H9 (cell line): ENCODE results near the gene CHST8. TPM values are rescaled to one million over a fixed set of nuclear protein-coding genes. Genes with fewer than 3 reads are reported as not detected.
A peak's percentile ranks its signal among the peaks of the same experiment; 100 is the strongest.

ENCODE experiments used
- DNase-seq: peaks from one replicate; pipeline ENCODE4 v3.0.0-alpha.2; 2017
- H2AFZ ChIP-seq: one replicate; pipeline ENCODE4 v1.6.1; 2013; ENCODE audit warnings: mild to moderate bottlenecking, low read length, control low read depth, moderate library complexity
- H2AK5ac ChIP-seq: 2 replicates; pipeline ENCODE4 v1.6.1; 2013; ENCODE audit warnings: low read length, control low read depth, mixed read lengths; ENCODE audit not compliant: insufficient read length
- H2BK120ac ChIP-seq: one replicate; pipeline ENCODE4 v1.6.1; 2013; ENCODE audit warnings: low read depth, mild to moderate bottlenecking, low read length, control low read depth, inconsistent platforms; ENCODE audit not compliant: poor library complexity, severe bottlenecking
- H2BK12ac ChIP-seq: 2 replicates; pipeline ENCODE4 v1.6.1; 2013; ENCODE audit warnings: low read length, control low read depth, mixed read lengths, low read depth; ENCODE audit not compliant: insufficient read length
- H2BK15ac ChIP-seq: 2 replicates; pipeline ENCODE4 v1.6.1; 2013; ENCODE audit warnings: low read depth, low read length, control low read depth
- H2BK20ac ChIP-seq: one replicate; pipeline ENCODE4 v1.6.1; 2013; ENCODE audit warnings: low read depth, mild to moderate bottlenecking, low read length, control low read depth, inconsistent platforms; ENCODE audit not compliant: poor library complexity, severe bottlenecking
- H2BK5ac ChIP-seq: 2 replicates; pipeline ENCODE4 v1.6.1; 2013; ENCODE audit warnings: low read length, control low read depth, mixed read lengths; ENCODE audit not compliant: insufficient read length
- H3K14ac ChIP-seq: 2 replicates; pipeline ENCODE4 v1.6.1; 2013; ENCODE audit warnings: low read length, control low read depth; ENCODE audit not compliant: insufficient read depth
- H3K18ac ChIP-seq: 2 replicates; pipeline ENCODE4 v1.6.1; 2013; ENCODE audit warnings: low read depth, mild to moderate bottlenecking, mixed read lengths, low read length, control low read depth; ENCODE audit not compliant: insufficient read length
- H3K23ac ChIP-seq: 2 replicates; pipeline ENCODE4 v1.6.1; 2013; ENCODE audit warnings: low read length, control low read depth, mixed read lengths, low read depth; ENCODE audit not compliant: insufficient read length
- H3K23me2 ChIP-seq: 2 replicates; pipeline ENCODE4 v1.6.1; 2013; ENCODE audit warnings: low read depth, mild to moderate bottlenecking, mixed read lengths, low read length, control low read depth; ENCODE audit not compliant: insufficient read length, poor library complexity, severe bottlenecking
- H3K27ac ChIP-seq: 2 replicates; pipeline ENCODE4 v1.5.1; 2013; ENCODE audit warnings: low read length, control low read depth, mixed read lengths, low read depth; ENCODE audit not compliant: insufficient read length
- H3K27me3 ChIP-seq: 2 replicates; pipeline ENCODE4 v1.6.1; 2013; ENCODE audit warnings: low read length, control low read depth, inconsistent platforms; ENCODE audit not compliant: insufficient read depth
- H3K4ac ChIP-seq: 2 replicates; pipeline ENCODE4 v1.6.1; 2013; ENCODE audit warnings: low read depth, mild to moderate bottlenecking, control low read depth, inconsistent platforms, low read length, moderate library complexity
- H3K4me1 ChIP-seq: 2 replicates; pipeline ENCODE4 v1.6.1; 2013; ENCODE audit warnings: low read length, control low read depth, inconsistent platforms; ENCODE audit not compliant: insufficient read depth
- H3K4me2 ChIP-seq: 2 replicates; pipeline ENCODE4 v1.6.1; 2013; ENCODE audit warnings: low read length, control low read depth, mixed read lengths; ENCODE audit not compliant: insufficient read length, insufficient read depth
- H3K56ac ChIP-seq: 2 replicates; pipeline ENCODE4 v1.6.1; 2013; ENCODE audit warnings: low read depth, mild to moderate bottlenecking, mixed read lengths, low read length, control low read depth; ENCODE audit not compliant: insufficient read length
- H3K79me1 ChIP-seq: 2 replicates; pipeline ENCODE4 v1.6.1; 2013; ENCODE audit warnings: low read depth, mild to moderate bottlenecking, moderate library complexity, low read length, control low read depth, inconsistent platforms; ENCODE audit not compliant: insufficient read depth, poor library complexity, severe bottlenecking
- H3K79me2 ChIP-seq: 2 replicates; pipeline ENCODE4 v1.6.1; 2013; ENCODE audit warnings: low read length, control low read depth, inconsistent platforms; ENCODE audit not compliant: insufficient read depth
- H3K9ac ChIP-seq: 2 replicates; pipeline ENCODE4 v1.6.1; 2013; ENCODE audit warnings: low read length, control low read depth, mixed read lengths; ENCODE audit not compliant: insufficient read length; ENCODE audit errors: extremely low read depth
- H3K9me3 ChIP-seq: one replicate; pipeline ENCODE4 v1.6.1; 2013; ENCODE audit warnings: low read depth, low read length, inconsistent platforms; ENCODE audit not compliant: control insufficient read depth
- H3T11ph ChIP-seq: one replicate; pipeline ENCODE4 v1.6.1; 2013; ENCODE audit warnings: mild to moderate bottlenecking, low read length, control low read depth, inconsistent platforms
- H4K20me1 ChIP-seq: one replicate; pipeline ENCODE4 v1.6.1; 2013; ENCODE audit not compliant: control insufficient read depth, insufficient read length, insufficient read depth
- H4K5ac ChIP-seq: 2 replicates; pipeline ENCODE4 v1.6.1; 2013; ENCODE audit warnings: low read depth, mild to moderate bottlenecking, mixed read lengths, low read length, control low read depth; ENCODE audit not compliant: insufficient read length
- H4K8ac ChIP-seq: replicated peaks from 2 replicates; pipeline ENCODE4 v1.6.1; 2013; ENCODE audit warnings: low read length, control low read depth, mixed read lengths, low read depth; ENCODE audit not compliant: insufficient read length
- H4K91ac ChIP-seq: 2 replicates; pipeline ENCODE4 v1.6.1; 2013; ENCODE audit warnings: low read depth, mild to moderate bottlenecking, moderate library complexity, mixed read lengths, low read length, control low read depth; ENCODE audit not compliant: insufficient read length
- H3K27ac Mint-ChIP-seq, 3 experiments: 2 replicates in 2 of 3; 3 replicates in 1 of 3; pipeline ENCODE4 v1.8.0; 2020 to 2021; ENCODE audit warnings: mixed read lengths in 3 of 3, mild to moderate bottlenecking in 1 of 3, moderate library complexity in 1 of 3
- H3K27me3 Mint-ChIP-seq: 2 replicates; pipeline ENCODE4 v1.8.0; 2021; ENCODE audit warnings: low read depth, mild to moderate bottlenecking, moderate library complexity, mixed read lengths
- H3K36me3 Mint-ChIP-seq, 3 experiments: 2 replicates in 2 of 3; 3 replicates in 1 of 3; pipeline ENCODE4 v1.8.0; 2020 to 2021; ENCODE audit warnings: low read depth in 3 of 3, mixed read lengths in 3 of 3; ENCODE audit not compliant: insufficient read depth in 1 of 3
- H3K4me1 Mint-ChIP-seq, 2 experiments: 2 replicates each; pipeline ENCODE4 v1.8.0; 2020; ENCODE audit warnings: mixed read lengths in 2 of 2
- H3K4me3 Mint-ChIP-seq, 2 experiments: 2 replicates in 1 of 2; 3 replicates in 1 of 2; pipeline ENCODE4 v1.8.0; 2020 to 2021; ENCODE audit warnings: mild to moderate bottlenecking in 2 of 2, mixed read lengths in 2 of 2, moderate library complexity in 1 of 2
- H3K9me3 Mint-ChIP-seq, 2 experiments: 2 replicates in 1 of 2; 3 replicates in 1 of 2; pipeline ENCODE4 v1.8.0; 2020; ENCODE audit warnings: mild to moderate bottlenecking in 2 of 2, mixed read lengths in 2 of 2, moderate library complexity in 1 of 2
- CTCF ChIP-seq: fragments of 200-600 bp; sonication (generic); conservative IDR thresholded peaks from 3 replicates; pipeline ENCODE4 v1.8.0; 2021; ENCODE audit warnings: antibody characterized with exemption, mild to moderate bottlenecking
- WGBS: extraction: QIAGEN DNeasy Blood & Tissue Kit; methylation state at CpG from one replicate; pipeline ENCODE4 v1.1.7; 2013; ENCODE audit warnings: missing lambda C conversion rate, low lambda C conversion rate, mixed read lengths; ENCODE audit not compliant: insufficient read length; ENCODE audit errors: extremely low coverage; 5-methylcytosine and 5-hydroxymethylcytosine counted together
- total RNA-seq: library from RNA; stranded (reverse); gene quantifications from 2 replicates; pipeline ENCODE4 v1.2.1, GENCODE V29; 2021

The CHST8 gene
- total RNA-seq, 1 experiment from 2014 or later = 5.1 TPM

- Mint-ChIP-seq H3K9me3 (no peaks in the 10 kb centered on the region), H3K4me3 (no peak overlapping the region), H3K36me3 (peaks cover 10 to 67% (median 51%) of the 10 kb centered on the region in 3 experiments), H3K27me3 (no peaks in the 10 kb centered on the region), H3K27ac (peak overlapping the region in 1 of 3 experiments; percentile 88; a peak in 1 of 7 replicates), H3K4me1 (peaks cover 2 to 3% of the 10 kb centered on the region in 2 experiments; a peak in 3 of 4 replicates)
- H3K79me1 ChIP-seq = no peaks in the 10 kb centered on the region
- TF ChIP-seq CTCF = no peak
- no peak overlapping the region for H3K4ac ChIP-seq
- H3K27ac ChIP-seq = no peak overlapping the region
- no peak overlapping the region for H2BK120ac ChIP-seq
- H2BK5ac ChIP-seq = no peak overlapping the region
- H4K20me1 ChIP-seq = no peaks in the 10 kb centered on the region
- no peak overlapping the region for H4K5ac ChIP-seq
- no peak overlapping the region for H3K9ac ChIP-seq
- no peak overlapping the region for H3K56ac ChIP-seq
- no peaks in the 10 kb centered on the region for H3K23me2 ChIP-seq
- no peak overlapping the region for H4K8ac ChIP-seq
- H3K18ac ChIP-seq = no peak overlapping the region
- no peak overlapping the region for H3K23ac ChIP-seq
- no peaks in the 10 kb centered on the region for H3K9me3 ChIP-seq
- no peak overlapping the region for H2BK12ac ChIP-seq
- no peak overlapping the region for H3K14ac ChIP-seq
- H2BK20ac ChIP-seq = no peak overlapping the region
- no peak overlapping the region for H4K91ac ChIP-seq
- no peaks in the 10 kb centered on the region for H3K79me2 ChIP-seq
- no peak overlapping the region for H2BK15ac ChIP-seq
- H2AK5ac ChIP-seq = no peak overlapping the region
- WGBS = no CpG with 5 or more reads among the region's 14 CpGs
- no peak for DNase-seq
- no peak overlapping the region for H3K4me2 ChIP-seq
- no peak overlapping the region for H3T11ph ChIP-seq
- H3K27me3 ChIP-seq = no peaks in the 10 kb centered on the region
- no peaks in the 10 kb centered on the region for H3K4me1 ChIP-seq
- H2AFZ ChIP-seq = no peak overlapping the region
Observed at GRCh38 chr19:33811736-33812387, 190.1 kb downstream of the CHST8 start.
